Heart right ventricle (tissue), 16 donors: ENCODE results near the gene LRMDA. TPM values are rescaled to one million over a fixed set of nuclear protein-coding genes. Genes with fewer than 3 reads are reported as not detected.

Experiments used
- ATAC-seq, 8 donors: fragments of 200-7000 bp; cut with Tn5 transposase; one replicate each; pipeline ENCODE4 v1.9.1; 2020; ENCODE audit warnings: mild to moderate bottlenecking in 8 of 8, moderate library complexity in 8 of 8, moderate number of reproducible peaks in 1 of 8
- DNase-seq, 2 donors: peaks; one replicate each; pipeline ENCODE4 v3.0.0-alpha.2; 2020
- H3K27ac ChIP-seq, 10 donors: fragments of 200-600 bp; sonication (generic) in 2 of 10; one replicate each; pipeline versions ENCODE4 v1.5.0 to v1.8.0; 2020 to 2022; ENCODE audit warnings: mild to moderate bottlenecking in 3 of 10
- H3K27me3 ChIP-seq, 7 donors: fragments of 200-600 bp; one replicate each; pipeline ENCODE4 v1.8.0; 2021 to 2022; ENCODE audit warnings: mild to moderate bottlenecking in 2 of 7
- H3K36me3 ChIP-seq, 9 donors: fragments of 200-600 bp; sonication (generic) in 1 of 9; one replicate each; pipeline versions ENCODE4 v1.5.0 to v1.8.0; 2020 to 2022; ENCODE audit warnings: mild to moderate bottlenecking in 2 of 9
- H3K4me1 ChIP-seq, 9 donors: fragments of 200-600 bp; sonication (generic) in 1 of 9; one replicate each; pipeline versions ENCODE4 v1.5.0 to v1.8.0; 2020 to 2022; ENCODE audit warnings: mild to moderate bottlenecking in 4 of 9
- H3K4me3 ChIP-seq, 10 donors: fragments of 200-600 bp; sonication (generic) in 2 of 10; one replicate each; pipeline versions ENCODE4 v1.5.0 to v1.8.0; 2020 to 2022; ENCODE audit warnings: mild to moderate bottlenecking in 7 of 10, moderate library complexity in 2 of 10
- H3K9me3 ChIP-seq, 11 donors: fragments of 200-600 bp in 10 of 11; sonication (generic) in 2 of 11; one replicate each; pipeline versions ENCODE4 v1.5.0 to v1.8.0; 2013 to 2022; ENCODE audit warnings: mild to moderate bottlenecking in 2 of 11, control low read depth in 1 of 11, moderate library complexity in 1 of 11
- CTCF ChIP-seq, 9 donors: fragments of 200-600 bp; sonication (generic) in 2 of 9; IDR thresholded peaks; one replicate each; pipeline versions ENCODE4 v1.5.0 to v1.8.0; 2021 to 2022; ENCODE audit warnings: antibody characterized with exemption in 9 of 9, mild to moderate bottlenecking in 5 of 9, moderate library complexity in 1 of 9
- WGBS, 2 donors: extraction: QIAGEN DNeasy Blood & Tissue Kit; methylation state at CpG; one replicate each; pipeline ENCODE4 v1.1.7; 2013; ENCODE audit warnings: inconsistent platforms in 1 of 2; 5-methylcytosine and 5-hydroxymethylcytosine counted together
- intact Hi-C, 10 donors: fragments of 100-400 bp; cut with DNase I; formaldehyde crosslinking; loops; one replicate each; pipeline versions ENCODE4 v1.11.1 to v1.14.2; 2022
- polyA plus RNA-seq, 2 donors: library from polyadenylated mRNA; stranded (reverse); fragments of 200-250 nt; gene quantifications; one replicate each; pipeline ENCODE4 v1.2.3, GENCODE V29; 2013
- total RNA-seq, 10 donors: library from RNA; stranded (reverse); fragmentation: NEBNext Ultra II Directional in 3 of 10; extraction: Animal tissue kit (Norgen Biotek cat#: 25700) in 3 of 10; gene quantifications; one replicate each; pipeline versions ENCODE4 v1.2.1 to v1.2.4, GENCODE V29; 2021 to 2023
- donor health status: Arrhythmogenic right ventricular cardiomyopathy.
- donor health status: ischemic (EF 13 %, LVEDD 7.1; RV severe dilation, severe dysfunction).
- donor health status: healthy with polysubstance abuse.
- donor health status: DM: no; HTN: yes; CAD: no.
- donor health status: DM: no; HTN: no; CAD: no.
- donor health status: ischemic (EF 25% LVEDD 6.9; RV normal size, moderate dysfunction).
- donor health status: ischemic (EF 25% LVEDD 5.7; RV mildly dilated, moderate dysfunction).
- donor health status: healthy.
- donor health status: DM: yes; HTN: yes; CAD: no.
- donor health status: Ischemic cardiomyopathy.
- donor health status: ischemic (EF 35%, LVEDD 5.7; RV mildly dilated, moderate dysfunction).
- donor health status: nonischemic (EF 11% LVEDD 7.7; RV severe dilation, severe dysfunction).
- donor health status: DM: yes; HTN: yes; CAD: no.
- donor health status: PGD.
- donor health status: ischemic (EF 29% LVEDD 5.4; RV normal size, mild dysfunction).
- donor health status: nonischemic (EF 23%, LVEDD 6.1; RV moderate dilation, normal function).

LRMDA gene
- total and polyA plus RNA-seq, 12 donors, result 4.0 to 59.8 (median 12.7) TPM

- no peak overlapping the region for H3K4me3 ChIP-seq
- 88 to 92% methylated on average over 15 of the region's 15 CpGs for WGBS, 2 donors
- no peaks in the 10 kb centered on the region for H3K36me3 ChIP-seq
- TF ChIP-seq CTCF (IDR thresholded peaks at IDR 0.05), result no peak
- intact Hi-C loops, result loop anchor here in 3 of 10 donors (10.0 kb wide), 2 partner anchors 163 to 193 kb away; partner anchors contain the start of genes ZNF503 (in 2 of the 3) and LRMDA (in 1 of the 3)
- H3K27me3 ChIP-seq, result no peaks in the 10 kb centered on the region
- no peak for ATAC-seq
- no peak for DNase-seq
- no peak overlapping the region for H3K27ac ChIP-seq
- H3K4me1 ChIP-seq, result peaks cover 0 to 7% (median 0%) of the 10 kb centered on the region in 9 donors
- no peaks in the 10 kb centered on the region for H3K9me3 ChIP-seq
Measured at GRCh38 chr10:75597773-75598440, 166.5 kb downstream of the LRMDA start.

GRCh38 chr10:75598998-75599397 is 167.6 kb downstream of the LRMDA start:
- H3K4me3 ChIP-seq, result no peak overlapping the region
- H3K27ac ChIP-seq, result no peak overlapping the region
- no peaks in the 10 kb centered on the region for H3K36me3 ChIP-seq
- ATAC-seq (no peak), DNase-seq (no peak)
- WGBS, 2 donors, result 92 to 93% methylated on average over 5 of the region's 5 CpGs
- TF ChIP-seq CTCF (IDR thresholded peaks at IDR 0.05), result no peak
- intact Hi-C loops, result loop anchor here in 3 of 10 donors (10.0 kb wide), 2 partner anchors 164 to 194 kb away; partner anchors contain the start of genes ZNF503 (in 2 of the 3) and LRMDA (in 1 of the 3)
- no peaks in the 10 kb centered on the region for H3K9me3 ChIP-seq
- H3K27me3 ChIP-seq, result no peaks in the 10 kb centered on the region
- no peaks in the 10 kb centered on the region for H3K4me1 ChIP-seq

GRCh38 chr10:75599875-75600648 is 168.6 kb downstream of the LRMDA start:
- Histone ChIP-seq H3K27ac (no peak overlapping the region), H3K4me3 (no peak overlapping the region), H3K4me1 (peaks cover 0 to 2% (median 0%) of the 10 kb centered on the region in 9 donors), H3K36me3 (no peaks in the 10 kb centered on the region), H3K27me3 (no peaks in the 10 kb centered on the region), H3K9me3 (no peaks in the 10 kb centered on the region)
- 83 to 98% methylated on average over 2 of the region's 2 CpGs for WGBS, 2 donors
- ATAC-seq (no peak), DNase-seq (no peak)
- TF ChIP-seq CTCF (IDR thresholded peaks at IDR 0.05), result no peak
- intact Hi-C loops, result loop anchor here in 3 of 10 donors (10.0 kb wide), 2 partner anchors 165 to 195 kb away; partner anchors contain the start of genes ZNF503 (in 2 of the 3) and LRMDA (in 1 of the 3)

GRCh38 chr10:75600833-75601232 is 169.4 kb downstream of the LRMDA start:
- H3K27ac ChIP-seq, result no peak overlapping the region
- intact Hi-C loops, result no loop called here
- 70 to 71% methylated on average over 4 of the region's 4 CpGs for WGBS, 2 donors
- no peaks in the 10 kb centered on the region for H3K27me3 ChIP-seq
- no peaks in the 10 kb centered on the region for H3K36me3 ChIP-seq
- DNase-seq (no peak), ATAC-seq (no peak)
- TF ChIP-seq CTCF (IDR thresholded peaks at IDR 0.05), result no peak
- no peak overlapping the region for H3K4me3 ChIP-seq
- peaks cover 0 to 8% (median 0%) of the 10 kb centered on the region in 9 donors for H3K4me1 ChIP-seq
- no peaks in the 10 kb centered on the region for H3K9me3 ChIP-seq
